GM19463 (cell line): Measurements from ENCODE around the gene CYP2A6.

ENCODE experiments used
- ATAC-seq: cut with Tn5 transposase; IDR thresholded peaks from one replicate; pipeline ENCODE4 v1.9.1; 2021; ENCODE audit warnings: mild to moderate bottlenecking, moderate library complexity; ENCODE audit not compliant: unreplicated experiment

Gene CYP2A6

GRCh38 chr19:40803170-40803856, 46.9 kb downstream of the CYP2A6 start:
- ATAC-seq = no peak

GRCh38 chr19:40802300-40803169, 47.7 kb downstream of the CYP2A6 start:
- no peak for ATAC-seq

GRCh38 chr19:40801426-40802299, 48.6 kb downstream of the CYP2A6 start:
- no peak for ATAC-seq

DNA sequence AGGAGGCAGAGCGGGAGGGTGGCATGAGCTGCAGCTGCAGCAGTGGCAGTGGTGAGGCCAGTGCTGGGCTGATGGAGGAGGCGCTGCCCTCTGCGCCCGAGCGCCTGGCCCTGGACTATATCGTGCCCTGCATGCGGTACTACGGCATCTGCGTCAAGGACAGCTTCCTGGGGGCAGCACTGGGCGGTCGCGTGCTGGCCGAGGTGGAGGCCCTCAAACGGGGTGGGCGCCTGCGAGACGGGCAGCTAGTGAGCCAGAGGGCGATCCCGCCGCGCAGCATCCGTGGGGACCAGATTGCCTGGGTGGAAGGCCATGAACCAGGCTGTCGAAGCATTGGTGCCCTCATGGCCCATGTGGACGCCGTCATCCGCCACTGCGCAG, 49.3 kb downstream of the CYP2A6 start:
- ATAC-seq = no peak

DNA sequence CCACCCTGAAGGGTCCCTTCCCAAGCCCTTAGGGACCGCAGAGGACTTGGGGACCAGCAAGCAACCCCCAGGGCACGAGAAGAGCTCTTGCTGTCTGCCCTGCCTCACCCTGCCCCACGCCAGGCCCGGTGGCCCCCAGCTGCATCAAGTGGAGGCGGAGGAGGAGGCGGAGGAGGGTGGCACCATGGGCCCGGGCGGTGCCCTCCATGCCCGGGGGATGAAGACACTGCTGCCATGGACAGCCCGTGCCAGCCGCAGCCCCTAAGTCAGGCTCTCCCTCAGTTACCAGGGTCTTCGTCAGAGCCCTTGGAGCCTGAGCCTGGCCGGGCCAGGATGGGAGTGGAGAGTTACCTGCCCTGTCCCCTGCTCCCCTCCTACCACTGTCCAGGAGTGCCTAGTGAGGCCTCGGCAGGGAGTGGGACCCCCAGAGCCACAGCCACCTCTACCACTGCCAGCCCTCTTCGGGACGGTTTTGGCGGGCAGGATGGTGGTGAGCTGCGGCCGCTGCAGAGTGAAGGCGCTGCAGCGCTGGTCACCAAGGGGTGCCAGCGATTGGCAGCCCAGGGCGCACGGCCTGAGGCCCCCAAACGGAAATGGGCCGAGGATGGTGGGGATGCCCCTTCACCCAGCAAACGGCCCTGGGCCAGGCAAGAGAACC, 49.8 kb downstream of the CYP2A6 start:
- ATAC-seq = no peak

DNA sequence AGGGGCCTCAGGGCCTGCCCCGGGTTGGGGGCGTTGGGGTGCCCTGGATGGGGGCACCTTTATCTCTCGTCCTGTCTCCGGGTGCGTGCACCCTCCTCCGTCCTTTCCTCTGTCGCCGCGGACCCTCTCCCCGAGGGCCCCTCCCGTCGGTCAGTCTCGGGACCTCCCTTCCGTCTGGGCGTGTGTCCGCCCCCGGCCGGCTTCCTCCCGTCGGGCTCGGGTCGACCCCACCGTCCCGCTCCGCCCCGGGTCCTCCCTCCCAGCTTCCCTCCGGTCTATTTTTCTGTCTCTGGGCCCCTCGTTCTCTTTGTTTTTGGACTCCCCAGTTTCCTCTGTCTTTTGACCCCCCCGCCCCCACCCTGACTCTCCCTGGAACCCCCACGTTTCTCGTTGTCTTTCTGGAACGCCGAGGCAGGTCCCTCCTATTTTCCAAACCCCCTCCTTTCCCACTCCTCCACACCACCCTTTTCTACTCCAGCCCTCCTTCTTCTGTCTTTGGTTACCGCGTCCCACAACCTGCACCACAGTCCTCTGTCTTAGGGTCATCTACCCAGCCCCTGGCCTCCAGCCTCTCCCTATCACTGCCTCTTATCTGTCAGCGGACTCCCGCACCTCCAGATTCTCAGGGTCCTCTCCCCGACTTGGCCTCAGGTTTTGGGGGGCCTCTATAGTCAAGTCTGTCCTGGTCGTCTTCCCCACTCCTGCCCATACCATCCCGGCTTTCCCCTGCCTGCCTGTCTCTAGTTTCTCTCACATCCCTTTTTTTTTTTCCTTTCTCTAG, 50.5 kb downstream of the CYP2A6 start:
- ATAC-seq = no peak

- peak; percentile 76 for ATAC-seq
Observed at GRCh38 chr19:40798683-40799557, 51.3 kb downstream of the CYP2A6 start, which contains the start of gene EGLN2. Gene EGLN2, plus strand, starts transcription at chr19:40799191. Its CDS starts 1,382 bp downstream, at chr19:40800573.

DNA sequence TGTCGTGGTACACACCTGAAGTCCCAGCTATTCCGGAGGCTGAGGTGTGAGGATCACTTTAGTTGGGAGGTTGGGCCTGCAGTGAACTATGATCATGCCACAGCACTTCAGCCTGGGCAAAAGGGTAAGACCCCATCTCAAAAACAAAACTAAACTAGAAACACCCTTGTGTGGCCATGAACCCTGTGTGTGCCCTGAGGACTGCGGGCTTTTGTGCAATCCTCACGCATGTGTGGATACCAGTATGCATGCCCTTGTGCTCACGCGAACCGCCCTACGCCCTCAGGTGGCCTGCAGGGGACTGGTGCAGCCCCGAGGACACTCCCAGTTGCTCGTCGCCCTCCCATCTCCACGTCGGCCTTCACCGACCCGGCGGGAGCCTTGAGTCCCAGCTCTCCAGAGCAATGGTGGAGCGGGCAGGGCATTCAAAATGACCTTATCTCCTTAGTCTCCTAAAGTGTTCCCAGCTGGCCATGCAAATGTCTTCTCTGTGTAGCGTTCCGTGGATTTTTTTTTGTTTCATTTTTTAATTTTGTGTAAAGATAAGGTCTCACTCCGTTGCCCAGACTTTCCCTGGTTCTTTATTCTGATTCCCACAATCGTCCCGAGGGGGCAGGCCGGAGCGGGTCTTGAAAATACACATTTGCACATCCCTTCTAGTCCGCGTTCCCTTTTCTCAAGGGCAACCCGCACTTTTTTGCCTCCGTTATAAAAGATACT, 52.1 kb downstream of the CYP2A6 start:
- ATAC-seq = no peak

- ATAC-seq = no peak
Observed at GRCh38 chr19:40797166-40797962, 52.9 kb downstream of the CYP2A6 start.
